ENCODE measurements around the gene NR1H2. TPM values are rescaled to one million over a fixed set of nuclear protein-coding genes. Genes with fewer than 3 reads are reported as not detected.

NR1H2 gene
- total and polyA plus RNA-seq, 2 experiments from 2014 or later, result 32.9 to 70.2 TPM

- peaks cover 7% of the 10 kb centered on the region for H3K27me3 Mint-ChIP-seq (ENCODE audit: insufficient read depth, low read depth, poor library complexity)
- no peak overlapping the region for H3K4me3 Mint-ChIP-seq
- peaks cover 43% of the 10 kb centered on the region for H3K36me3 Mint-ChIP-seq (ENCODE audit: low read depth)
- H3K36me3 ChIP-seq (ENCODE audit: insufficient read depth), result no peaks in the 10 kb centered on the region
- no peaks in the 10 kb centered on the region for H4K20me1 ChIP-seq (replicated peaks; ENCODE audit: insufficient read depth)
- H3K27ac ChIP-seq (ENCODE audit: low read depth), result no peak overlapping the region
- H3K9me3 Mint-ChIP-seq, result peaks cover 92% of the 10 kb centered on the region
- no peaks in the 10 kb centered on the region for H3F3A ChIP-seq (replicated peaks; ENCODE audit: low read depth)
- H3K27me3 ChIP-seq (ENCODE audit: insufficient read depth), result no peaks in the 10 kb centered on the region
- H3K27ac Mint-ChIP-seq, result no peak overlapping the region
- no peak overlapping the region for H3K4me3 ChIP-seq
- no peaks in the 10 kb centered on the region for H3K4me1 Mint-ChIP-seq
- H3K79me2 ChIP-seq (replicated peaks; ENCODE audit: insufficient read depth), result no peaks in the 10 kb centered on the region
- H3K4me2 ChIP-seq, result no peak overlapping the region
- no peak for TF ChIP-seq EZH2 (IDR thresholded peaks at IDR 0.05; ENCODE audit: low read depth, unreplicated experiment)
- TF ChIP-seq NANOG (IDR thresholded peaks at IDR 0.05; ENCODE audit: borderline replicate concordance), result no peak
- TF ChIP-seq STAT1 (IDR thresholded peaks at IDR 0.05; ENCODE audit: unreplicated experiment), result no peak
- no peak for TF ChIP-seq CREB1 (CRISPR knock-in tag; IDR thresholded peaks at IDR 0.05; ENCODE audit: low read depth)
- no peak for TF ChIP-seq ZNF462 (CRISPR knock-in tag; IDR thresholded peaks at IDR 0.05)
- TF ChIP-seq POLR2AphosphoS5 (IDR thresholded peaks at IDR 0.05; ENCODE audit: low read depth), result no peak
- no peaks in the 10 kb centered on the region; the same call in 1 of the 2 replicates for H3K4me1 ChIP-seq (ENCODE audit: insufficient read depth)
- no peak overlapping the region for H2AFZ ChIP-seq
- ATAC-seq (no peak), DNase-seq (ENCODE audit: low spot score) (no peak)
- 0 out of 2 replicates have a peak, but pooled peaks cover 3% of the 10 kb centered on the region for H3K9me2 ChIP-seq (ENCODE audit: insufficient read depth)
These were observed 16.9 kb upstream of the NR1H2 start for GRCh38 chr19:50359328-50359818.

Measured in GM23338 (cell line).